ENCODE data around the gene POLR3H.
"Not testable (repeated sequence)": the region's sequence is repeated elsewhere in the genome, so short reads cannot be mapped to it uniquely, and the experiment has no call there.

The POLR3H gene

GRCh38 chr22:41543854-41544670 is at the start of gene POLR3H:
Gene POLR3H, minus strand, starts transcription at chr22:41544470. Its CDS starts 369 bp downstream, at chr22:41544101.
- DNase-seq, result peak; percentile 99

GRCh38 chr22:41593336-41593960 is 49.2 kb upstream of the POLR3H start:
- DNase-seq, result not testable (repeated sequence)

- peak; percentile 100 for DNase-seq
These were observed 45.3 kb upstream of the POLR3H start, which contains the start of gene PMM1 for GRCh38 chr22:41589391-41590241. Gene PMM1, minus strand, starts transcription at chr22:41589840. Its CDS starts 35 bp downstream, at chr22:41589805.

GRCh38 chr22:41587347-41587723 is 43.1 kb upstream of the POLR3H start:
- DNase-seq, result no peak

GRCh38 chr22:41585898-41586297 is 41.6 kb upstream of the POLR3H start:
- DNase-seq, result no peak

- no peak for DNase-seq
These were observed 40.6 kb upstream of the POLR3H start for GRCh38 chr22:41584881-41585280.

GRCh38 chr22:41582694-41583093 is 38.4 kb upstream of the POLR3H start:
- DNase-seq, result no peak

GRCh38 chr22:41579997-41580355 is 35.7 kb upstream of the POLR3H start:
- DNase-seq, result no peak

GRCh38 chr22:41579297-41579996 is 35.2 kb upstream of the POLR3H start:
- DNase-seq, result no peak

GRCh38 chr22:41578818-41579217 is 34.5 kb upstream of the POLR3H start:
- DNase-seq, result no peak

- DNase-seq, result no peak
These were observed 33.8 kb upstream of the POLR3H start for GRCh38 chr22:41578114-41578513.

GRCh38 chr22:41576877-41577276 is 32.6 kb upstream of the POLR3H start:
- DNase-seq, result peak; percentile 42

GRCh38 chr22:41575533-41575932 is 31.3 kb upstream of the POLR3H start:
- no peak for DNase-seq

- DNase-seq, result no peak
These were observed 30.6 kb upstream of the POLR3H start for GRCh38 chr22:41574847-41575381.

GRCh38 chr22:41573677-41574076 is 29.4 kb upstream of the POLR3H start:
- DNase-seq, result no peak

GRCh38 chr22:41572305-41572704 is 28.0 kb upstream of the POLR3H start:
- not testable (repeated sequence) for DNase-seq

GRCh38 chr22:41571786-41572185 is 27.5 kb upstream of the POLR3H start:
- no peak for DNase-seq

- DNase-seq, result no peak
These were observed 26.0 kb upstream of the POLR3H start for GRCh38 chr22:41570221-41570620.

GRCh38 chr22:41568811-41569210 is 24.5 kb upstream of the POLR3H start:
- no peak for DNase-seq

- no peak for DNase-seq
These were observed 23.2 kb upstream of the POLR3H start for GRCh38 chr22:41567512-41567768.

GRCh38 chr22:41565403-41566054 is 21.3 kb upstream of the POLR3H start:
- DNase-seq, result no peak

- DNase-seq, result no peak
These were observed 20.3 kb upstream of the POLR3H start for GRCh38 chr22:41564563-41564962.

Measured in CD4-positive, alpha-beta T cell treated with Interleukin-17A for 4 hours (primary cell).